HG02970 (cell line): ENCODE data around the gene VTCN1.
"Not testable (repeated sequence)": the region's sequence is repeated elsewhere in the genome, so short reads cannot be mapped to it uniquely, and the experiment has no call there.

Source experiments
- ATAC-seq: cut with Tn5 transposase; IDR thresholded peaks from one replicate; pipeline ENCODE4 v1.9.1; 2021; ENCODE audit warnings: mild to moderate bottlenecking, moderate library complexity, moderate number of reproducible peaks; ENCODE audit not compliant: unreplicated experiment, low FRiP score

The VTCN1 gene

GRCh38 chr1:117210831-117211261, at the start of gene VTCN1:
Gene VTCN1, minus strand, starts transcription at chr1:117210927. Its CDS starts 72 bp downstream, at chr1:117210855.
- ATAC-seq: no peak

GRCh38 chr1:117258791-117259190, 48.1 kb upstream of the VTCN1 start:
- ATAC-seq: no peak

- ATAC-seq: not testable (repeated sequence)
These were observed 47.3 kb upstream of the VTCN1 start for GRCh38 chr1:117258075-117258474.

GRCh38 chr1:117257291-117257690, 46.6 kb upstream of the VTCN1 start:
- no peak for ATAC-seq

- ATAC-seq: no peak
These were observed 39.4 kb upstream of the VTCN1 start for GRCh38 chr1:117250061-117250606.

GRCh38 chr1:117244971-117245370, 34.2 kb upstream of the VTCN1 start:
- ATAC-seq: no peak

GRCh38 chr1:117244306-117244705, 33.6 kb upstream of the VTCN1 start:
- no peak for ATAC-seq

GRCh38 chr1:117241512-117241911, 30.8 kb upstream of the VTCN1 start:
- ATAC-seq: no peak

- no peak for ATAC-seq
These were observed 29.8 kb upstream of the VTCN1 start for GRCh38 chr1:117240547-117240946.

GRCh38 chr1:117239467-117239866, 28.7 kb upstream of the VTCN1 start:
- no peak for ATAC-seq

GRCh38 chr1:117237726-117238381, 27.1 kb upstream of the VTCN1 start:
- ATAC-seq: no peak

GRCh38 chr1:117235863-117236465, 25.2 kb upstream of the VTCN1 start:
- ATAC-seq: no peak

GRCh38 chr1:117232531-117232930, 21.8 kb upstream of the VTCN1 start:
- no peak for ATAC-seq

GRCh38 chr1:117231748-117232373, 21.1 kb upstream of the VTCN1 start:
- no peak for ATAC-seq

GRCh38 chr1:117231312-117231711, 20.6 kb upstream of the VTCN1 start:
- ATAC-seq: no peak

GRCh38 chr1:117229217-117229616, 18.5 kb upstream of the VTCN1 start:
- ATAC-seq: no peak

GRCh38 chr1:117225931-117226330, 15.2 kb upstream of the VTCN1 start:
- ATAC-seq: no peak

- ATAC-seq: no peak
These were observed 6.0 kb upstream of the VTCN1 start for GRCh38 chr1:117216718-117217117.

- no peak for ATAC-seq
These were observed 5.2 kb upstream of the VTCN1 start for GRCh38 chr1:117215733-117216462.

GRCh38 chr1:117215019-117215418, 4.3 kb upstream of the VTCN1 start:
- no peak for ATAC-seq

- no peak for ATAC-seq
These were observed 2.3 kb upstream of the VTCN1 start for GRCh38 chr1:117213046-117213445.
